OCI-LY1 (cell line): ENCODE data around the gene LMX1B.

Source experiments
- H2AFZ ChIP-seq: fragments of 200-600 bp; sonication (generic), shearing (Covaris generic); 2 replicates; pipeline ENCODE4 v1.6.0; 2014; ENCODE audit warnings: antibody characterized with exemption, mild to moderate bottlenecking, low read length
- H3F3A ChIP-seq: fragments of 200-600 bp; sonication (generic), shearing (Covaris generic); 2 replicates; pipeline ENCODE4 v1.6.0; 2014; ENCODE audit warnings: mild to moderate bottlenecking, antibody characterized with exemption, low read length, moderate library complexity; ENCODE audit not compliant: insufficient read depth
- H3K27ac ChIP-seq: fragments of 200-600 bp; sonication (generic); 2 replicates; pipeline ENCODE4 v1.5.1; 2014; ENCODE audit warnings: low read length, mixed run types, mild to moderate bottlenecking, low read depth; ENCODE audit not compliant: poor library complexity, severe bottlenecking
- H3K27me3 ChIP-seq: fragments of 200-600 bp; sonication (generic); 2 replicates; pipeline ENCODE4 v1.6.0; 2014; ENCODE audit warnings: antibody characterized with exemption, mild to moderate bottlenecking, low read length, moderate library complexity; ENCODE audit not compliant: insufficient read depth
- H3K36me3 ChIP-seq: fragments of 200-600 bp; sonication (generic); 2 replicates; pipeline ENCODE4 v1.6.1; 2014; ENCODE audit warnings: mild to moderate bottlenecking, antibody characterized with exemption, low read length, moderate library complexity, mixed read lengths; ENCODE audit not compliant: insufficient read depth
- H3K4me1 ChIP-seq: fragments of 200-600 bp; sonication (generic); 2 replicates; pipeline ENCODE4 v1.5.1; 2014; ENCODE audit warnings: mild to moderate bottlenecking, low read length, moderate library complexity; ENCODE audit not compliant: insufficient read depth, severe bottlenecking
- H3K4me2 ChIP-seq: fragments of 200-600 bp; sonication (generic), shearing (Covaris generic); 2 replicates; pipeline ENCODE4 v1.6.1; 2014; ENCODE audit warnings: low read length
- H3K4me3 ChIP-seq: fragments of 200-600 bp; sonication (generic); 2 replicates; pipeline ENCODE4 v1.5.1; 2014; ENCODE audit warnings: low read length, low read depth, mild to moderate bottlenecking, mixed read lengths; ENCODE audit not compliant: poor library complexity, severe bottlenecking
- H3K79me2 ChIP-seq: fragments of 200-600 bp; shearing (Covaris generic); 2 replicates; pipeline ENCODE4 v1.6.1; 2016; ENCODE audit warnings: mixed run types, low read length, mixed read lengths; ENCODE audit not compliant: insufficient read depth
- H3K9ac ChIP-seq: fragments of 200-600 bp; sonication (generic), shearing (Covaris generic); 2 replicates; pipeline ENCODE4 v1.6.1; 2014; ENCODE audit warnings: mild to moderate bottlenecking, low read length, mixed read lengths
- H3K9me2 ChIP-seq: fragments of 200-600 bp; sonication (generic), shearing (Covaris generic); 2 replicates; pipeline ENCODE4 v1.6.1; 2014; ENCODE audit warnings: low read depth, mild to moderate bottlenecking, low read length, mixed read lengths
- H3K9me3 ChIP-seq: fragments of 200-600 bp; shearing (Covaris generic); 2 replicates; pipeline ENCODE4 v1.6.1; 2014; ENCODE audit warnings: low read length, mixed read lengths
- H4K20me1 ChIP-seq: fragments of 200-600 bp; sonication (generic), shearing (Covaris generic); 2 replicates; pipeline ENCODE4 v1.6.0; 2016; ENCODE audit warnings: mild to moderate bottlenecking, low read length; ENCODE audit not compliant: insufficient read depth
- EZH2 ChIP-seq: fragments of 200-600 bp; sonication (generic), shearing (Covaris generic); IDR thresholded peaks from 2 replicates; pipeline ENCODE4 v1.8.0; 2017; ENCODE audit warnings: borderline replicate concordance, mixed run types, mild to moderate bottlenecking, antibody characterized with exemption, low read length, moderate library complexity, mixed read lengths
- TF ChIP-seq, protein P1 (sequence below): fragments of 200-600 bp; sonication (generic), shearing (Covaris generic); IDR thresholded peaks from 2 replicates; pipeline ENCODE4 v1.5.1; 2017; ENCODE audit warnings: mild to moderate bottlenecking, antibody characterized with exemption, low read length, moderate library complexity, mixed read lengths

LMX1B gene

GRCh38 chr9:126599047-126599650, 14.6 kb upstream of the LMX1B start:
- Histone ChIP-seq H3K4me2 (no peak overlapping the region), H2AFZ (no peak overlapping the region), H3K9me2 (no peaks in the 10 kb centered on the region), H3K4me1 (no peaks in the 10 kb centered on the region), H3K36me3 (no peaks in the 10 kb centered on the region), H3K9ac (no peak overlapping the region), H3K27ac (no peak overlapping the region), H3K27me3 (0 out of 2 replicates have a peak, but pooled peaks cover 5% of the 10 kb centered on the region), H4K20me1 (no peaks in the 10 kb centered on the region), H3K9me3 (no peaks in the 10 kb centered on the region), H3F3A (no peaks in the 10 kb centered on the region), H3K4me3 (no peak overlapping the region), H3K79me2 (no peaks in the 10 kb centered on the region)
- TF ChIP-seq, protein P1, sequence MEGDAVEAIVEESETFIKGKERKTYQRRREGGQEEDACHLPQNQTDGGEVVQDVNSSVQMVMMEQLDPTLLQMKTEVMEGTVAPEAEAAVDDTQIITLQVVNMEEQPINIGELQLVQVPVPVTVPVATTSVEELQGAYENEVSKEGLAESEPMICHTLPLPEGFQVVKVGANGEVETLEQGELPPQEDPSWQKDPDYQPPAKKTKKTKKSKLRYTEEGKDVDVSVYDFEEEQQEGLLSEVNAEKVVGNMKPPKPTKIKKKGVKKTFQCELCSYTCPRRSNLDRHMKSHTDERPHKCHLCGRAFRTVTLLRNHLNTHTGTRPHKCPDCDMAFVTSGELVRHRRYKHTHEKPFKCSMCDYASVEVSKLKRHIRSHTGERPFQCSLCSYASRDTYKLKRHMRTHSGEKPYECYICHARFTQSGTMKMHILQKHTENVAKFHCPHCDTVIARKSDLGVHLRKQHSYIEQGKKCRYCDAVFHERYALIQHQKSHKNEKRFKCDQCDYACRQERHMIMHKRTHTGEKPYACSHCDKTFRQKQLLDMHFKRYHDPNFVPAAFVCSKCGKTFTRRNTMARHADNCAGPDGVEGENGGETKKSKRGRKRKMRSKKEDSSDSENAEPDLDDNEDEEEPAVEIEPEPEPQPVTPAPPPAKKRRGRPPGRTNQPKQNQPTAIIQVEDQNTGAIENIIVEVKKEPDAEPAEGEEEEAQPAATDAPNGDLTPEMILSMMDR, result no peak; the same call in 1 of the 2 replicates
- TF ChIP-seq EZH2, result no peak

DNA sequence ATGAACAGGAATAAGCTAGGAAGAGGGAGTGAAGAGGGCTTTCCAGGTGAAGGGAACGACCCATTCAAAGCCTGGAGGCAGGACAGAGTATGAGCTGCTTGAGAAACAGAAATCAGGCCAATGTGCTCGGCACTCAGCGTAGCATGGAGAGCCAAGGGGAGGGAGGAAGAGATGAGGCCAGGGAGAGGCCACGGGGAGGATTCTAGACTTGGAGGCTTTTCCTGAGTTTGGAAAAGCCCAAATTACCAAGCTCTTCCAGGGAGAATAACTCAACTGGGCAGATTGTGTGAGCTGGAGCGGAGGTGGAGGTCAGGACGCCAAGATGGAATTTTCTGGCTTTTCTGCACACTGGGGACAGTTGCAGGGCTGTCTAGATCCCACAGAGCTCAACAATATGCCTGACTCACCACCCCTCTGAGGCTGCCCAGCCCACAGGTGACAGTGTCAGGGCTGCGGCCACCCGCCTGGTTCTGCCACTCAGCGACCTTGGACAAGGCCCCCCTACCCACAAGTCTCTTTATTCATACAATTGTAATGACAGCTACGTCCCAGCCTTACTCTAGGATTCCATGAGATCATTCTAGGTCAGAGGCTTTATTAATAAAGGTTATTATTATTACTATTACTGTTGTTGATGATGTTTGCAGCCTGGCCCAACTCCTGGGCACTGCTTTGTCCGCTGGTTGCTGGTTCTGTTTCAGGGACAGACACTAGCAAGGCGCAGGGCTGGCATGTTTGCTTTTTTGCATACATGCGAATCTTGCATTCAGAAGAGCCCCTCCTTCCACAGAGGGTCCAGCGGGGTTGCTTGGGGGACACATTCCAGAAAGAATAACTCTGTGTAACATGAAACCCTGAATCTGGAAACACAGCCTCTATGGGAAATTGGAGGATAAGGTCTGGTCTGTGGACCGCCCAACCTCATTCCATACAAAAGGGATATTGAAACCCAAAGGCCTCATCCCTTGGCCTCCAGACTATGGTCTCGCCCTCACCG, 9.4 kb upstream of the LMX1B start:
- H4K20me1 ChIP-seq, result no peaks in the 10 kb centered on the region
- H3K9me3 ChIP-seq, result no peaks in the 10 kb centered on the region
- TF ChIP-seq, protein P1, result no peak
- no peak for TF ChIP-seq EZH2
- H3K27me3 ChIP-seq, result peaks cover 5% of the 10 kb centered on the region; the same call in 1 of the 2 replicates
- H3F3A ChIP-seq, result no peaks in the 10 kb centered on the region
- H2AFZ ChIP-seq, result no peak overlapping the region
- no peak overlapping the region for H3K9ac ChIP-seq
- H3K27ac ChIP-seq, result no peak overlapping the region
- no peaks in the 10 kb centered on the region for H3K9me2 ChIP-seq
- H3K4me2 ChIP-seq, result no peak overlapping the region
- no peaks in the 10 kb centered on the region for H3K79me2 ChIP-seq
- no peaks in the 10 kb centered on the region for H3K36me3 ChIP-seq
- no peaks in the 10 kb centered on the region for H3K4me1 ChIP-seq
- H3K4me3 ChIP-seq, result no peak overlapping the region

GRCh38 chr9:126605792-126606482, 7.8 kb upstream of the LMX1B start:
- TF ChIP-seq EZH2, result no peak
- TF ChIP-seq, protein P1, result no peak
- H3K27ac ChIP-seq, result no peak overlapping the region
- H3K79me2 ChIP-seq, result no peaks in the 10 kb centered on the region
- no peak overlapping the region for H2AFZ ChIP-seq
- H3K4me1 ChIP-seq, result no peaks in the 10 kb centered on the region
- H3K4me2 ChIP-seq, result no peak overlapping the region
- H4K20me1 ChIP-seq, result no peaks in the 10 kb centered on the region
- no peaks in the 10 kb centered on the region for H3K36me3 ChIP-seq
- H3F3A ChIP-seq, result no peaks in the 10 kb centered on the region
- peaks cover 5% of the 10 kb centered on the region; the same call in 1 of the 2 replicates for H3K27me3 ChIP-seq
- no peak overlapping the region for H3K4me3 ChIP-seq
- no peaks in the 10 kb centered on the region for H3K9me2 ChIP-seq
- H3K9me3 ChIP-seq, result no peaks in the 10 kb centered on the region
- H3K9ac ChIP-seq, result no peak overlapping the region
